Astrocyte of the spinal cord (primary cell): ENCODE results near the gene MT1HL1.

Source experiments
- DNase-seq: peaks from one replicate; pipeline ENCODE4 v3.0.0; 2011; ENCODE audit warnings: low read depth, low spot score
- H3K4me3 ChIP-seq: 2 replicates; pipeline ENCODE4 v1.5.1; 2011; ENCODE audit warnings: low read depth, mild to moderate bottlenecking, low read length, moderate library complexity
- in situ Hi-C: cut with HindIII; loops from 2 replicates; pipeline ENCODE4 v1.10.0; 2017; ENCODE audit warnings: low sequenced_read_pairs
- TF ChIP-seq, protein P1 (sequence below): IDR thresholded peaks from 2 replicates; pipeline ENCODE4 v1.5.1; 2012; ENCODE audit warnings: low read depth, mild to moderate bottlenecking, low read length, inconsistent platforms

Gene MT1HL1

DNA sequence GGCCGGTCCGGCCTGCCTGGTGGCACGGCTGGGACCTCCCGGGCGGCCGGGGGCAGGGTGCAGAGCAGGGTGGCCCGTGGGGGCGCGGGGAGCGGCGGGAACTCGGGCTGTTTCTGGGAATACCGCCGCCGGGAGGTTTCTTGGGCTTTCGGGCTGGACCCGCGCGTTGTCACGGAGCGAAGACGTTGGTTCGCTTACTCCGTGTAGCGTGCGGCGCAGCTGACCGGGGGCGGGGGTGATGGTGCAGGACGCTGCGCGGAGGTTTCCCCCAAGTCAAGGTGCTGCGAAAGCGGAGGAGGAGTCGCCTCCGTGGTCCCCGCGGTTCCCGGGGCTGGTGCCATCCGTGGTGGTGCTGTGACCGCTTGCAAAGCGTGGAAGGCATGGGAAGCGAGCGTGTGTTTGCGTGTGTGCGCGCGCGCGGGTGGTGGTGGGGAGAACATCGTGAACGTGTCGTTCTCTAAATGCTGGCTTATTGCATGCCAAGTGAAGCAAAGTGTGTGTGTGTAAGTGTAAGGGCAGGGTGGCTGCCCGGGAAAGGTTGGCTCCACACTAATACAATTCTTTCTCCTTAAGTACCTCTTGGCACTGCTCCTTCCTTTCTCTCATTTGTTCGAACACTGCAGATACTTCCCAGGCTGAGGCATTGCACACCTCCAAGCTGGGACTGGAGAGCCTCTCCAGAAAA lies 38.8 kb upstream of the MT1HL1 start:
- TF ChIP-seq, protein P1, sequence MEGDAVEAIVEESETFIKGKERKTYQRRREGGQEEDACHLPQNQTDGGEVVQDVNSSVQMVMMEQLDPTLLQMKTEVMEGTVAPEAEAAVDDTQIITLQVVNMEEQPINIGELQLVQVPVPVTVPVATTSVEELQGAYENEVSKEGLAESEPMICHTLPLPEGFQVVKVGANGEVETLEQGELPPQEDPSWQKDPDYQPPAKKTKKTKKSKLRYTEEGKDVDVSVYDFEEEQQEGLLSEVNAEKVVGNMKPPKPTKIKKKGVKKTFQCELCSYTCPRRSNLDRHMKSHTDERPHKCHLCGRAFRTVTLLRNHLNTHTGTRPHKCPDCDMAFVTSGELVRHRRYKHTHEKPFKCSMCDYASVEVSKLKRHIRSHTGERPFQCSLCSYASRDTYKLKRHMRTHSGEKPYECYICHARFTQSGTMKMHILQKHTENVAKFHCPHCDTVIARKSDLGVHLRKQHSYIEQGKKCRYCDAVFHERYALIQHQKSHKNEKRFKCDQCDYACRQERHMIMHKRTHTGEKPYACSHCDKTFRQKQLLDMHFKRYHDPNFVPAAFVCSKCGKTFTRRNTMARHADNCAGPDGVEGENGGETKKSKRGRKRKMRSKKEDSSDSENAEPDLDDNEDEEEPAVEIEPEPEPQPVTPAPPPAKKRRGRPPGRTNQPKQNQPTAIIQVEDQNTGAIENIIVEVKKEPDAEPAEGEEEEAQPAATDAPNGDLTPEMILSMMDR, result no peak
- DNase-seq, result no peak
- H3K4me3 ChIP-seq, result no peak overlapping the region
- in situ Hi-C loops, result no loop called here

DNA sequence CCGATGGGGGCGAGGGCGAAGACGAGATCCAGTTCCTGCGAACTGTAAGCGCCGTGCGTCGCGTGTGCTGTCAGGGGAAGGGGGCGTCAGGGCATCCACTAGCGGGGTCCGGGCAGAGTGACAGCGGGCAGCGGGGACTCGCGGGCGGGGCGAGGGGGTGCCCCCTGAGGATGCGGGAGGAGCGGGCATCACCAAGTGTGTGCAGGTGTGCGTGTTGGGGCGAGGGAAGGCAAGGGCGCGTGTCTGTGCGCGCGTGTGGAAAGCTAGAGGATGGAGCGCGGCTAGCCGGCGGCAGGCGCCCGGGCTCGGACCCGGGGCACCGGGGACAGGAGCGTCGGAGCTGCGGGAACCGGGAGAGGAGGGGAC lies 38.3 kb upstream of the MT1HL1 start:
- TF ChIP-seq, protein P1, result no peak
- no peak for DNase-seq
- H3K4me3 ChIP-seq, result no peak overlapping the region
- in situ Hi-C loops, result no loop called here

DNA sequence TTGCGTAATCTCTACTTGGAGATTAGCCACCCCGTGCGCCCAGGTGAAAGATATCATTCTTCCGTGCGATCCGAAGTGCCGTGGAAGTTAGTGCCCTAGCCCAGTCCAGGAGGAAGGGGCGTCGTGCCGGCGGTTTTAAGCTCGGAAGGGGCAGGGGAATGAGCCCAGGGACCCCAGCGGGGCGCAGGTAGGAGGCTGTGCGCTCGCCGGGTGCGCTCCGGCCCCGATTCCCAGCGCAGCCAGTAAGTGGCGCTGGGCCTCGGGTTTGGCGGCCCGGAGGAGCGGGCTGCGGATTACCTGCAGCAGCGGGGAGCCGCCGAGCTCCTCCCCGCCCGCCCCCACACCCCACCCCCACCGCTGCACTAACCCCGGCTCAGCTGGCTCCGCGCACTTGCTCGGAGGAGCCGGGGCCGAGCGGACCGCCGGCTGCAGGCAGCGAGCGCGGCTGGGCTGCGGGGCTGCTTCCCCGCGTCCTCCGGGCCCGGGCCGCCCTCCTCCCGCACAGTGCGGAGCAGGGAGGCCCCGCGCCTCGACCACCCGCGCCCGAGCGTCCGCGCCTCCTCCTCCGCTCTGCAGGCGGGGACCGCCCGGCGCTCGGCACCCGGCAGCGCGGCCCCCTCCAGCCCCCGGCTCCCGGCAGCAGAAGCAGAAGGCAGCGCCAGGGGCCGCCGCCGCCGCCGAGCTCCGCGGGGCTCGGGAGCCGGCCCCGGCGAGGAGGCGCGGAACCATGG lies 37.7 kb upstream of the MT1HL1 start, which contains the start of gene RYR2:
RYR2 (plus strand) TSS at position 390 of the 731 bp plus-strand sequence; CDS start at position 728, 338 bp downstream.
- DNase-seq, result no peak
- H3K4me3 ChIP-seq, result no peak within 1 kb of the TSS

DNA sequence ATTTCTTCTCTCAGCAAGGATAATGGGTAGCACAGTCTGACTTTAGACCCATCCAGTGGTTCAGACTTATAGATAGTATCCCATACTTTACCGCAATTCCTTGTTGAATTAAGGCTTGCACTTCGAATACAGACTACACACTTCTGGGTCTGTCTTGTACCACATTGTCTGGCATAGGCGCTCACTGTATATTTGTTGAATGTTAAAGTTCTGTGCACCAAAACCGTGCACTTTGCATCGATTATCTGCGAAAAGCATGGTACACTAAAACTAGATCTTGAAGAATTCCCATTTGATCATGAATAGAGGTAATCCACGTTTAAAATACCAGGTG lies 37.2 kb upstream of the MT1HL1 start:
- DNase-seq, result no peak
- in situ Hi-C loops, result no loop called here
- no peak overlapping the region for H3K4me3 ChIP-seq
- TF ChIP-seq, protein P1, result no peak

More for the DNA sequence above, 37.7 kb upstream of the MT1HL1 start, which contains the start of gene RYR2:
- TF ChIP-seq, protein P1, result peak; percentile 33
- in situ Hi-C loops, result no loop called here

DNA sequence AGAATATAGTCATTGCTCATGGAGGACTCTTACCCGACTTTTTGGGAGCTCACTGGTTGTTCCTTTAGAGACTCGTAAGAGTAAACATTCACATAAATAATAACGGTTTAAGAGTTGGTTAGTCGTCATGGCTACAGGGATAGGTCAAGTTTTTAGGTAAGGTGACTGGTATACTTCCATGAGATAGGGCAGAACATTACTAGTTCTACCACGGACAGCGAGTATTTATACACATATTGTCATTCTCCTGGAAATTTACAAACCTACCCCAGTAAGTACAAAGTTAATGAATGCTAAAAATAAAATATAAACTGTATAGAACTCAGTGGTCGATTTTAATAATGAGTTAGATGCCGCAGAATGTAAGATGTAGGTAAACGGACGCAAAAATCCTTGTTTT lies 36.6 kb upstream of the MT1HL1 start:
- H3K4me3 ChIP-seq, result no peak overlapping the region
- TF ChIP-seq, protein P1, result no peak
- in situ Hi-C loops, result no loop called here
- no peak for DNase-seq

DNA sequence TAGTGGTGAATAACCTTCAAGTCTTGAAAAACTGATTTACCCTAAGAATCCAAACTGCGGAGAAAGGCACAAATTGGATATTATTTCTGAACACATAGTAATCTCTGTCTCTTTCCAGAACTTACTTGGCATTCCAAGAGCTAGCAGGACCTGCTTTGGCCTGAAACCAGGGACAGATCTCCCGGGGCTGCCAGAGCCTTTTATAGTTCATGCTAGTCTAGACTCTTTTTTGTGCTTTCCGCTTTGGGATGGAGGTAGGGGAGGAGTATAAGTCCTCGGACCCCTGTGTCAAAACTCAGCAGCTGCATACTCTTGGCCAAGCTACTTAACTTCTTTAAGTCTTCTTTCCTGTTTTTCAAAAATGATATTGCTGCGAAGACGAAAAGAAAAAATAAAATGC lies 34.0 kb upstream of the MT1HL1 start:
- H3K4me3 ChIP-seq, result no peak overlapping the region
- in situ Hi-C loops, result no loop called here
- TF ChIP-seq, protein P1, result no peak
- DNase-seq, result no peak
